Activated CD4-positive, alpha-beta T cell treated with anti-CD3 and anti-CD28 coated beads, Interleukin-2, amount 50 U/mL, for 16 hours (primary cell): ENCODE data around the gene ZBTB20.

Experiments used
- DNase-seq: peaks from one replicate; pipeline ENCODE4 v3.0.0-alpha.2; 2020

The ZBTB20 gene

DNA sequence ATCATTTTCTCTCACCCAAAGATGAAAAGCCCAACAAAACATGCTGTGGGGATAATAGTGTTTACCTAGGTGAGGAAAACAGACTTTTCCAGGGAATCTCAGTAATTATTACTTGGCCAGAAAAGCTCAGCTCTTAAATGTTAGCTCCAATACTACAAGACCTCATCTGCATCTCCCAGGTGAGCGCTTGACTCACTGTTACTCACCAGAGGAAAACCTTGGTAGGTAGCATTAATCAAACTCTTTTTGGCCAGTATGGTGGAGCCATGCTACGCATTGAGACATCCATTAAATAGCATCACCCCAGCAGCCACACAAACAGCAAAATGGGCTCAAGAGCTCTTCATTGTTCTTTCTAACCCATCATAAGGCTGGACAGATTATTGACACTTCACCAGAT is 754.3 kb downstream of the ZBTB20 start:
- DNase-seq = no peak

DNA sequence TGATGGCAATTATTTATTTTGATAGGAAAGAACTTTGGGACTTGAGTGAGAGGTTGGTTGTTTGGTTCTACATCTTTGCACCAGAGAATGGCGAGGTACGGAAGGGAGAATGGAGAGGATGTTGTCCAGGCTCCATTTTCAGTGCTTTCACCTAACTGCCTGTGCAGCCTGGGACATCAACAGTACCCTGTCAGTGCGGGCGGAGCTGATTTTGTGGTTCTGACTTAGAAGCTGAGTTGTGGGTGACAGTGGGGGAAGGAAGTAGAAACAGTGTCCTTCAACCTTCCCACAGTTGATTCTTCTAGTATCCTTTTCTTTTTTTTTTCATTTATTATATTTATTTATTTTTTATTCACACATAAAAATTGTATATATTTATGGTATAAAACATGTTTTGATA is 757.9 kb downstream of the ZBTB20 start:
- DNase-seq = no peak

DNA sequence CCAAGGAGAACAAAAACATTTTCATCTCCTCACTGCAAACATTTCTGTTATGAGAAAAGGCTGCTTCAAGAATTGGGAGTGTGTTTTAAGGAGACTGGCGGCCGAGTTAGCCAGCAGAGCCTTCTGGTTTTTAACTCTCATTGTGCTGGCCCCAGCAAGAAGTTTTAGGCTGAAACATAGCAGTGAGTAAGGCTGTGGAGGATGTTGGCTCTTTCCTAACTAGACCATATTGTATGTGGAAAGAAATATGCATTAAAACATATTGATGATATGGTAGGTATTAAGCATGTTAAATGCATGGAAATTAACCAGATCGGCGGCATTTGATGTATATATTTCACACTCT is 762.6 kb downstream of the ZBTB20 start:
- DNase-seq = no peak

DNA sequence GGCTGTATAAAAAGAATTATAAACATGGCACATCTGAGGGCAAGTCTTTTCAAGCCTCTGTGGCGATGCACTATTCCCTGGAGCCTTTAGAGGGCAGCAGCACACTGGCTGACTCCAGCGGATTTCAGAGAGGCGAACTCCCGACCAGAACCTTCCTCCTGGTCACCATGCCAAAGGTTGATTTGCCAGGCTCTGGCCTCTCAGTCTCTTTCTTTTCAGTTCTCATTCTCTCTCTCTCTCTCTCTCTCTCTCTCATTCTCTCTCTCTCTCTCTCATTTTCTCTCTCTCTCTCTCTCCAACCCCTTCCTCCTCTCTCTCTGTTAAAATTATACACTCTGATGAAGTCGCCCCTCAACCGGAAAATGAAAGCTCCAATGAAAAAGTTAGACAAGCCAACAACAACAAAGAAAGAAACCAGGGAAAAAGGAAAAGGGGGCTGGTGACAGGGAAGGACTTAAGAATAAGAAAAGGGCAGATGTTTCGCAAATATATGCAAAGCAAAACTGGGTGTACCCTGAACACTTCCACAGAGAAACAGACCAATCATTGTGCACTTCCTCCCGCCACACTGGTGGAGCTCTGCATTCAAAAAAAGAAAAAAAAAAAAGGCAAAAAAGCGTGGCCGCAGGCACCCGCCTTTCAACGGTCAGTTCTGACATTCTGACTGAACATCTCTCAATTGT is 763.1 kb downstream of the ZBTB20 start:
- DNase-seq = peak; percentile 75

DNA sequence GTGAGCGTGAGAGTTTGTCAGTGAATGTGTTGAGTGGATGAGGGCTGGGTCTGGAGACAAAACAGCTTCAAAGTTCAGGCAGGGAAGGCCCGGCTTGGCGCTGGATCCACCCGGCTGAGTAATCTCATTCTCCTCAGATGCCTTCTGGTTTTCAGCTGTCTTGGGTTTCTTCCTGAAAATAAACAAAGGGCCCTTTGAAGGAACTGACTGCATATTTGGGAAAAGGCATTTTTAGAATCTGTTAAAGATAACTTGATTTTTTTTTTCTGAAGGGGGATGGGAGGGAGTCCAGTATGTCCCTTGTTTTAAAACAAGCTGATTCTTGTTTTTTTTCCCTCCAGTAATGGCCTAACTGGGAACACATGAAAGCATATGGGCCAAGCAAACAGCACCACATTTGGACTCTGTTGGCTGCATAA is 766.8 kb downstream of the ZBTB20 start:
- no peak for DNase-seq

DNA sequence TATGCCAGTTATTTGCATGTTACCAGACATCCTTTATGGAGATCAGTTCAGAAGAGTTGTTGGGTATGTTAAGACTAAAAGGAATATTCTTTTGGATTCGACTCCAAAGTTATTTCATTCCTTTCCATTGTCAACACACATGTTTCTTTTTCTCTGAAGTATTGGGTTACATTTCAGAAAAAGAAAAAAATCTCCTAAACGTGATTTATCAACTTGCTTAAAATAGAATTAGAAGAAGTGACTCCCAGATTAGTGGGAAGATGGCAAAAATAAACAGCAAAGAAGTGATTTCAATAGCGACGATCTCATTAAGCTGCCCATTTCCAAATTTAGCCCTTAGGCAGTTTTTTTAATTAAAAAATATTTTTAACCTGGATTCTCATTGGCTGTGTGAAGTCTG is 767.8 kb downstream of the ZBTB20 start:
- no peak for DNase-seq

DNA sequence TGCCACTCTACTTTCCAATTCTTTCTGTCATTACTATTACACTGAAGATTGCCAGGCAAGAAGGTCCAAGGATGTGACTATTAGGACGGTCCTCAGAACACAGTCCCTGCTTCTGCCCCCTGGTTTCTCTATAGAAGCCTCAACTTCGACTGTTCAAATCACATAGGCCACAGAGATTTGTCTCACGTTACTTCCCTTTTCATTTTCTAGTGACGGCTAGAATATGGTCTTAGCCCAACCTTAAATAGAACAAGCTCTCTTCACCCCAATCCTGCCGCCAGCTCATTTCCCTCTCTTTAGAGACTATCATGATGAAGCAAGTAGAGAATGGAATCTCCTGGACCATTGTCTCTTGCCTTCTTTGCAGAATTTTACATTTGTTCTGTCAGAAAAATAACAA is 768.3 kb downstream of the ZBTB20 start:
- DNase-seq = no peak

DNA sequence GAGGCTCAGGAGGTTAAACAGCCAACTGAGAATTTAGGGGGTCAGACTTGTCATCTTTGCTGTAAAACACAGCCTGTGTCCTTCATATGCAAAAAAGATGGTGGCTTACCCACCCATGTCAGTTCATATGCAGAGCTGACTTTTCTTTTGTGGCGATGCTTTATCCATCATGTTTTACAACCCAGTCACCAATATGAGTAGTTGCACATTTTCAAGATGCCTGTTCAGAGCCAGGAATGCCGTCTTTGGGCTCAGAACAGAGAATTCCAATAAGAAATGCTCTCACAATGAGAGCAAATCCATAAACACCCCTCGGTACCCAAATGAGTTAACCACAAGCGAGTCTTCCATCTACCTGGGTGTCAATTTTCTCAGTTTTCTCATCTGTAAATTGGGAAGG is 769.7 kb downstream of the ZBTB20 start:
- no peak for DNase-seq

DNA sequence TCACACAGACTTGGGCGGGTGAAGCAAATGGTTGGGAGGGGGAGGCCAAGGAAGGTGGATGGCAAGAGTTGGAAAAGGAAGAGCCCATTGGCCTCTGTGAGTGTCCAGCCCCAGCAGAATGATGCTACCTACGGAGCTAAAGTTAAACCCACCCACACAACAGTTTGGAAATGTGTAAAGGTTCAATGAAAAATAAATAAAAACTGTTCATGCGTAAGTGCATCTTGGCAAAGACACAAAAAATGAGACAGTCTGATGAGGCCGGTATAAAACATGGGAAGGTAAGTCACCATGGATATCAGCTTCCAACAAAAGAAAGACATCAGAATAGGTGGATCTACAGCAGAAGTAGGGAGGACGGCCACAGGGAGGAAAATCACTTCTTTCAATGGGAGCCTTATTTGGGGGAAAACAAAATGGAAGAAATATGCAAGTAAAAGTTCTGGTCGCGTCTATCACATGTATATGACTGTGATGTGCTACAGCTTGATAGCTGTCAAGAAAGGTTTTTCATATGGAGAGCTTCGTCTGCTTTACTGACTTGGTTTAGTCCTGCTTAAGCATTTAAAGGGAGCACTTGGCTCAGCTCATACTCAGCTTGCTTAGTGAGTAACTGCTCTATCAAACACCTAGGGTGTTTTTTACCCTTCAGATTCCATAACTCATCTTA is 770.4 kb downstream of the ZBTB20 start:
- DNase-seq = no peak

DNA sequence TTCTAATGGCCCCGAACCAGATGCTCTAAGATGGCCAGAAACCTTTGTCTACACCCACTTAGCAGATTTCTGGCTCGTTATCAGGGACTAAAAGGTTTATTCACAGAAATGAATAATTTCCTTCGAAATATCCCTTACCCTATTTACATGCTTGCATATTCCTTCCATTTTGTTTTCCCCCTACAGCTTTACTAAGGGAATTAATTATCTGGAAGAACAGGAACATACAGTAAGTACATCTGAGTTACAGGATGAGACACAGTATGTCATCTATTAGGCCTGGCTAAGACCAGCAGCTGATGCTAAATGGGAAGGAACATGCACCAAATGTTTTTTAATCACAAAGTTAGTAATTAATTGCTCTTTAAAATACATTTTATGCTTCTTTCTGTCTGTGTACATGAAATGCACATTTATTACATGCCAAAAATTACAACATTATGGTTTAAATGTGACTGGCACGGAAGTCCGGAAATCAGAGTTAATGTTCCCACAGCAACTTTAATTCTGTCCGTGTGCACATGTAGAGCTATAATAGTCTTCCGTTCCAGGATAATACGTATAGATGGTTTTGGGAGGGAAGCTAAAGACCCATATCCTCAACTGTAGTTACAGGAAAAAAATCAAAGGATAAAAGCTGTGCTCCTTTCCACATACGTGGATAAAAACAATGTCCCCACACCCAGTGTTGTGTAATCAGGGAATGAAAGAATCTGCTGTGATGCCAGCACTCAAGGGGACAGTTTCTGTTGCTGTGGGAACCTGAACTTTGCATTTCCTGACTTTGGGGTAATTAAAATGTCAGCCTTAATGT is 771.3 kb downstream of the ZBTB20 start:
- DNase-seq = no peak

DNA sequence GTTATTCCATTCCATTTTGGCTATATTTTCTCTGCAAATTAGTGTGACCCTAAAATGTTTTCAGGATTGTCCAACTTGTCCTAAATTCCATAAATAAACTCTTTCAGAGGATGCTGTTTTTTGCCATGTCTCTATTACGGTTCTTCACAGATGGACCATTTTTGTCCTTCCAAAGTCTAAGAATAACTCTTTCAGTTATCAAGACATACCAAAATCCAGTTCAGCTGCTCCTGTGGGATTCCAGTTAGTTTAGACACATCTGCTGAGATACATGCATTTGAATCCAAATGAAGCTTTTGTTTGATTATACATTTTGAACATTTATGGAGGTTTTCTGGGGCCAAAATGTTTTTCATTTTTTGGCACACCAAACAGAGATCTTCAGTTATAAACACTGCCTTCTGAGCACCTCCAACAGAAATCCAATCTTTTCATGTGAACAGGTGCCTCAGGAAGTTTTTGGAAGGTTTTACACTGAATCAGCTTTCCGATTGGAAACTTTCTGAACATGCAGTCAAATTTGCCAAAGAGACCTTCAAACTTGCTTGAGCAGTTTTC is 772.6 kb downstream of the ZBTB20 start:
- DNase-seq = no peak

DNA sequence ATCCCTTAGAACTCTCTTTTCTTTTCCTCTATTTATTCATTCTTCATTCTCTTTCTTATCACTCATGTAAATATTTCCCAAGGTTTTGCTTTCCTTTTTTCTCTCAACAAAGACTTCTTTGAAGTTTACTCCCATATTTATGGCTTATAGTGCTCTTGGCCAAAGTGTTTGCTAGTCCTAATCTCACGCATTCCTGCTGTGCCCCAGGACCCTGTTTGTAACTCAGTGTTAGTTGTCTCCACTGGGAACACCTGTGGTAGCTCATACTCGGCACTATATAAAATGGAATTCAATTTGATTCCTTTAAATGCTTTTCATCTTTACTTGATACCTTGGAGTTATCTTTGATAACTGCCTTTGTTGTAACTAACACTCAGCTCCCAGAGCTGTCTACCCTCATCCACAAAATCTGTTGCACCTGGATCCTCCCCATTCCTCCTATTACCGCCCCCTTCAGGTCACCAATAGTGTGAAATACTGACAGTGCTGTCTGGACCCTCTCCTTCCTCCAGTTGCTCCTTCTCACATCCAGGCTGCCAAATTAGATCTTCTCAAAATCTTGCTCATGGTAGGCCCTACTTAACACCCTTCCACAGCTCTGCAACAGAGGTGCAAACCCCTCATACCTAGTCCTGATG is 776.4 kb downstream of the ZBTB20 start:
- DNase-seq = no peak

DNA sequence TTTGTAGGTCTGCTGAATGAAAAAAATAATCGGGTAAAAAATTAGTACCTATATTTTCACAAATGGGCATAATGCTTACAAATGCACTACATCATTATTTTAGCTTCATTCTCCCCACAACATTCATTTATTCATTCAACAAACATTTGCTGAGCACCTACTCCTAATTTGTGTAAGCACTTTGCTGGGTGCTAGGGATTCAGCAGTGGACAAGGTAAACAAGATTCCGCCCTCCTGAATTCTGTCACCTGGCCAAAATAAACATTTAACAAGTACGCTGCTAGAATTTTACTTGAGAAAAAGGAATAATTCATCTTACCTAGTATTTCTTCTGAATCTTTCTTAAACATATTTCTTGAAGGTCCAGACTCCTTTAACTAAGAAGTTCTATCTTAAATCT is 781.2 kb downstream of the ZBTB20 start:
- no peak for DNase-seq

DNA sequence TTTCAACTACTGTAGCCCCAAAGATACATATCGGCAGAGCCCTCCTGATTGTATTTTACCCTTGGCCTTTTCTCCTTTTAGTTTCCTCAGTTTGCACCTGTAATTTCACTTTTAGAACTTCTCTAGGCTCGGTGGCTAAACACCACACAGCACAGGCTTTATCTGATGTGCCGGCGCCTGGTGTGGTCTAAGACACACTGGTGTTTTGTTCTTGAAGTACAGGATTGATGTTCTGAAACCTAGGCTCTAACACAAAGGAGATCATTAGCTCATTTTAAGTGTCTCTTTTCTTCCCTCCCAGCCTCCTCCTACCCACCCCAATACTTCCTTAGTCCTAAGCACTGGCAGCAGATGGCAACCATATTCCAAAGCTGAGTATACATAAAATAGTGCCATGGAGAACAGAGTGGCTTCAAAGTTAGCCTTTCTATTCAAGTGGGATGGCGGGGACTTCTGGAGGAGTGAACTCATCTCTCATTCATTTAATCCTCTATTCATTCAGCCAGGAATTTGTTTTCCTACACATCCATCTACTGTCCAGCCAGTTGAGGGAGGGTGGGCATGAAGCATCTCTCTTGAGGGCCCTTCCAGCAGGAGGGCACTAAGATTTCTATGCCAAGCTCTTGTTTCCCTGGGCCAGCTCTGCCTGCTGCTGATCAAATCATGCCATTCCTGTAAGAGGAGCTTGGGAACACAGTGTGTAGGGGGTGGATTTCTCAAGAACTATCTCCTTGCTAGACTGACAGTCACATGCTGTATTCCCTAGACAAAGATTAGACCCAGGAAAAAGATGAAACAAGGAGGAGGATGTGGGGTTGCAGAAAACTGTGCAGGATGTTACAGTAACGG is 782.1 kb downstream of the ZBTB20 start:
- no peak for DNase-seq

DNA sequence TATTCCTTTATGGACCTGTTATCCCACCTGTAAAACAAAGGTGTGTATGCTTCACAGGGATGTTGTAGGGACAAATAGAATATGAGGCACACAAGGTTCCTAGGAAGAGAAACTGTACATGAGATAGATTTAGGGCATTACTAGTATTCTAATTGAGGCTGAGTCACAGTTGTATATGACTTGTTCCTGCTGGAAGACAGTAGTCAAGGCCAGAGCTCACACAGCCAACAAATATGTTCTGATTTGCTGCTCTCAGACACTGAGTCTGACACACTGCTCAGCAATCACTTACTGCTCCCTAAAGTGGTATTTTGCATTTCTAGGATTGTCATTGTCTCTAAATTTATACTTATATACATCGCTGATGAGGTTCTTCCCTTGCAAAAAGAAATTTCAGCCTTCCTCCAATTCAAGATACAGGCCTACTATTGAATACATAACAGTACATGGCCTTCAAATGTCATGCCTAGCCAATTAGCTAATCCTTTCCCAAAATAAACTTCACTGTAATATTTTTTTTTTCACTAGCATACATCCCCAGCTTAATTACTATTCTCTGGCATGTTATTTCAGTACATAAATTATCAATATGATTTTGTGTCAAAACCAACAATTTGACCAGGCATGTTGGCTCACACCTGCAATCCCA is 783.4 kb downstream of the ZBTB20 start:
- DNase-seq = no peak

DNA sequence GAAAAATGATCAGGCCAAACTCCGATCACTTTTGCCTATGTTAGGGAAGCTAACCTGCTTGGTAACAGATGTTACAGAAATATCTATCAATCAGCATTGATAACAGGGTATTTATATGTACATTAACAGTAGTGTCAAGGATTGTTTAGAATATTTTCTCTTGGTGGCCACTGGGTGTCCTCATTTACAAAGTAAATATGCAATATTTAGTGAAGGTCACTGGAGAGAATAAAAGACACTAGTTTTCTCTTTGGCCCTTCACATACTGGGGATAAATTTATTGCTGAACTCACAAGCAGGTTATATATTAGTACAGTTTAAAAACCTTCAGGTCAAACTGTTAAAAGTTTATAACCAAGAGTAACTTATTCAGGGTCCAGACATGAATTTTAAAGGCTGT is 784.3 kb downstream of the ZBTB20 start:
- peak; percentile 16 for DNase-seq

DNA sequence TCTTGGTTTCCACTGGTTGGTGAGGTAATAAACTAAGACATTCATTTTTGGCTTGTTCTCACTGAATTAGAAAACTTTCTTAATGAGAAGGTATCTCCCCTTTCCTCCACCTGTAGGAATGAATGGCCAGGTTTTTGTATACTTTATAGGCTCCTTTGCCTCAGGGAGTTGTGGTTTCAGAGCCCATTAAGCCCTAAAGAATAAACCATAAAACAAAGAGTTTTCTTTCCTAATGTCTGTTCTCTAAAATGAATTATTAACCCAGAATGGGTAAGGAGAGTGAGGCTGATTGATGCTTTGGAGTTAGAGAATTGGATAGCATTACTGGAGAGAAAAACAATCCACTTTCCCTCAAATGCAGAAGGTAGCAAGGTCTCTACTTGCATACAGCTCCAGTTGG is 785.7 kb downstream of the ZBTB20 start:
- DNase-seq = no peak

DNA sequence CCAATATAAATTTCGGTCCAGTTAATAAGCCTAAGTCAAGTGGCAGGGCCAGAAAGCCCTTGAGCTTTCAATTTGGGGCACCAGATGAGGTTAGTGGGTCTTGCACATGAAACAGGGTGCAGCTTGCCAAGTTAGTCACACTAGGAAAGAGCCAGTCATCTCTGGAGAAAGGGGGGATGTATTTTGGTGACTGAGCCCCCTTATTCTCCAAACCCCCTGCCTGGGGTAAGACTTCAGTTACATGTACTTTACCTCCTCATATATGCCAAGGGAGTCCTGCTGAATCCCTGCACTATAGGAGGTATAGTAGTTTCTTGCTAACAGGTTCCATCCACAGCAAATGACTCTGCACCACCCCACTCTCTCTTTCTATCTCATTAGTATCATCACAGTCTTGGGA is 790.6 kb downstream of the ZBTB20 start:
- no peak for DNase-seq

DNA sequence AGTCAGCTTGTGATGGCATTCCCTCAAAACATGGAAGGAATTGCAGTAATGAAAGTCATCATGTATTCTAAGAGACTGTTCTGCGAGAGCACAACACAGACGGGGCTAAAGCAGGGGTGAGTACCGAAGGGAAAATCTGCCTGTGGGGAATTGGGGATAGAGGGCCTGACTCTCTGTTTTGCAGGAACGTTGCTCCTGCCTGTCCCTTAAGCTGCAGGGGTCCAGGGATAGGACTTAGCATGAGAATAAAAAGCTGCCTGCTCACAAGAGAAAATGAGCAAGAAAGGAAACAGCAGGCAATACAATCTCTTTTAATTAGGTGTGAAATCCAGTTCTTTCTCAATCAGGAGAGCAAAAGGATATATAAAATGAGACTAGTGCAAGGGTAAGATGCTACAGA is 791.0 kb downstream of the ZBTB20 start:
- DNase-seq = no peak

DNA sequence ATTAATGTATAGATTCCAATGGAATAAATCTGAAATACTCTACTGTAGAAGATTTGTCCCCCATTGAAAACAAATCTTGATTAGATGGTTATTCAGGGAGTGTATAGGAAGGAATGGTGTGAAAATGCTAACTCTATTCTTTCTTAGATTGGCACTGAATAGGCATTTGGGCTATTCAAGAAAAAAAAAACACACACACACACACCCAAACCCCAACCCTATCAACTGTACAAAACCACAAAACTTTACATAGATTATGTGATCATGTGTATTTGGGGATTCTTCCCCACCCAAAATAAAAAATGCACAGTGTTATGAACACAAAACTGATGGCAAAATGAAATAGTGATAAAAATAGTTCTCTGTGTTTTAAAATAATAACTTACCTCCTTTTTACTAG is 791.4 kb downstream of the ZBTB20 start:
- no peak for DNase-seq

DNA sequence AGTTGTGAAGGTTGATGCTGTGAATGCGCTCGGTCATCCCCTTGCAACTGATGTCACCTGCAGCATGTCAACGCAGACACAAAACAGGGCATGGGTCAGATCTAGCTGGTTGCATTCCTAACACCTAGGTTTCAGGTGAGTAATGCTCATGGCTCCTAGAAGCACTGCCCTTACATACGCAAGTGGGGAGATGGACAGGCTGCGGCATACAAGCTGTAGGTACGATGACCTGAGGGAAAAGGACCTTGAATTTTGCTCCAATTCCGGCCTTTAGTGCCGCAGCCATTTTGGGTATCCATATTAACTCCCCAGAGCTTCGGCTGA is 795.3 kb downstream of the ZBTB20 start:
- DNase-seq = no peak
